ENCODE measurements around the gene CBLB.

CBLB gene

GRCh38 chr3:105904251-105904650 lies 35.4 kb upstream of the CBLB start:
- Histone ChIP-seq H3K27me3 (ENCODE audit: low read depth, low read length) (no peaks in the 10 kb centered on the region), H3K4me1 (ENCODE audit: control insufficient read depth in 1 of 2, insufficient read depth in 2 of 2, low read length in 2 of 2) (no peaks in the 10 kb centered on the region), H3K27ac (ENCODE audit: low read length) (no peak overlapping the region), H3K9me3 (ENCODE audit: control insufficient read depth in 1 of 2, low read length in 2 of 2) (no peaks in the 10 kb centered on the region), H3K36me3 (ENCODE audit: control insufficient read depth in 1 of 2, insufficient read depth in 2 of 2, low read length in 2 of 2) (no peaks in the 10 kb centered on the region), H3K4me3 (ENCODE audit: low read depth in 1 of 2, low read length in 2 of 2) (no peak overlapping the region)

- Histone ChIP-seq H3K36me3 (ENCODE audit: control insufficient read depth in 1 of 2, insufficient read depth in 2 of 2, low read length in 2 of 2) (no peaks in the 10 kb centered on the region), H3K4me3 (ENCODE audit: low read depth in 1 of 2, low read length in 2 of 2) (no peak overlapping the region), H3K27me3 (ENCODE audit: low read depth, low read length) (no peaks in the 10 kb centered on the region), H3K27ac (ENCODE audit: low read length) (no peak overlapping the region), H3K4me1 (ENCODE audit: control insufficient read depth in 1 of 2, insufficient read depth in 2 of 2, low read length in 2 of 2) (no peaks in the 10 kb centered on the region), H3K9me3 (ENCODE audit: control insufficient read depth in 1 of 2, low read length in 2 of 2) (no peaks in the 10 kb centered on the region)
These were observed 30.7 kb upstream of the CBLB start for GRCh38 chr3:105899516-105899915.

DNA sequence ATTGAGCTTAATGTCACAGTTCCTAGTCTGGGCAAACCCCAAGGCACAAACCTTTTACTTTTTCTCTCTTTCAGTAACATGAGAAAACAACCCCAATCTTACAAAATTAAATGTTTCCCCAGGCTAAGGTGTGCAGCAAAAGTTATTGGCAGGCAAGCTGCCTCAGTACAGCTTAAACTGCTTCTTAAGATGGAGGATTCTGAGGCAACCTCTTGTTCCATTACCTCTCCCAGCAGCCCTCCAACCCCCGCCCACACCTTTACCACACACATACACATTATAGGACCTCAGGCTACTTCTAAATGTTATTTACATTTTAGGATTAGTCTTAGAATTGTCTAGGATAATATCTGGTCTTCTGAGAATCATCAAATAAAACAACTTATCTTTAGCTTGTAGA lies 22.3 kb upstream of the CBLB start:
- H3K27me3 ChIP-seq (ENCODE audit: low read depth, low read length): no peaks in the 10 kb centered on the region
- H3K9me3 ChIP-seq (ENCODE audit: control insufficient read depth in 1 of 2, low read length in 2 of 2): no peaks in the 10 kb centered on the region
- H3K4me3 ChIP-seq (ENCODE audit: low read depth in 1 of 2, low read length in 2 of 2): no peak overlapping the region
- no peak overlapping the region for H3K27ac ChIP-seq (ENCODE audit: low read length)
- no peaks in the 10 kb centered on the region for H3K36me3 ChIP-seq (ENCODE audit: control insufficient read depth in 1 of 2, insufficient read depth in 2 of 2, low read length in 2 of 2)
- H3K4me1 ChIP-seq (ENCODE audit: control insufficient read depth in 1 of 2, insufficient read depth in 2 of 2, low read length in 2 of 2): no peaks in the 10 kb centered on the region

GRCh38 chr3:105888621-105889579 lies 20.1 kb upstream of the CBLB start:
- Histone ChIP-seq H3K27me3 (ENCODE audit: low read depth, low read length) (no peaks in the 10 kb centered on the region), H3K36me3 (ENCODE audit: control insufficient read depth in 1 of 2, insufficient read depth in 2 of 2, low read length in 2 of 2) (no peaks in the 10 kb centered on the region), H3K9me3 (ENCODE audit: control insufficient read depth in 1 of 2, low read length in 2 of 2) (no peaks in the 10 kb centered on the region), H3K27ac (ENCODE audit: low read length) (no peak overlapping the region), H3K4me1 (ENCODE audit: control insufficient read depth in 1 of 2, insufficient read depth in 2 of 2, low read length in 2 of 2) (no peaks in the 10 kb centered on the region), H3K4me3 (ENCODE audit: low read depth in 1 of 2, low read length in 2 of 2) (no peak overlapping the region)

GRCh38 chr3:105885256-105885655 lies 16.4 kb upstream of the CBLB start:
- no peak overlapping the region for H3K4me3 ChIP-seq (ENCODE audit: low read depth in 1 of 2, low read length in 2 of 2)
- no peaks in the 10 kb centered on the region for H3K9me3 ChIP-seq (ENCODE audit: control insufficient read depth in 1 of 2, low read length in 2 of 2)
- no peaks in the 10 kb centered on the region for H3K36me3 ChIP-seq (ENCODE audit: control insufficient read depth in 1 of 2, insufficient read depth in 2 of 2, low read length in 2 of 2)
- no peaks in the 10 kb centered on the region for H3K27me3 ChIP-seq (ENCODE audit: low read depth, low read length)
- H3K4me1 ChIP-seq (ENCODE audit: control insufficient read depth in 1 of 2, insufficient read depth in 2 of 2, low read length in 2 of 2): no peaks in the 10 kb centered on the region
- H3K27ac ChIP-seq (ENCODE audit: low read length): no peak overlapping the region

DNA sequence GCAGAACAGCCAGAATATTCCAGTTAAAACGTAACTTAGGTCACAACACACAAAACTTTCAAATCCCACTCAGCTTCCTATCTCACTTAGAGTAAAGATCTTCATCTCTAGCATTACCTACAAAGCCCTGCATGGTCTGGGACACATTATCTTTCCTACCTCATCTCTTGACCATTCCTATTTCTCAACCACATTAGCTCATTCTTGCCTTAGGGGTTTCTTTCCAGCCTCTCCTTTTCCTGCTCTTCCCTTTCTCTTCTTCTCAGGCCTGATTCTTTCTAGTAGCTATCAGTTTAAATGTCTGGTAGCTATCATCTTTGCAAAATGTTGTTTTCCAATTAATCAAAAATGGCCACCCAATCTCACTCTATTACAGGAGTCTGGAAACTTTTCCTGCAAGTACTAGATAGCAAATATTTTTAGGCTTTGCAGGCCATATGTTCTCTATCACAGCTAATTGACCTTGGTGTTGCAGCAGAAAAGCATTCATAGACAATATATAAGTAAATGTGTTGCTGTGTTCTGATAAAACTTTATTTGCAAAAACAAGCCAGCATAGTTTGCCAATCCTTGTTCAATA lies 15.1 kb upstream of the CBLB start:
- Histone ChIP-seq H3K9me3 (ENCODE audit: control insufficient read depth in 1 of 2, low read length in 2 of 2) (no peaks in the 10 kb centered on the region), H3K36me3 (ENCODE audit: control insufficient read depth in 1 of 2, insufficient read depth in 2 of 2, low read length in 2 of 2) (no peaks in the 10 kb centered on the region), H3K4me3 (ENCODE audit: low read depth in 1 of 2, low read length in 2 of 2) (no peak overlapping the region), H3K4me1 (ENCODE audit: control insufficient read depth in 1 of 2, insufficient read depth in 2 of 2, low read length in 2 of 2) (no peaks in the 10 kb centered on the region), H3K27ac (ENCODE audit: low read length) (no peak overlapping the region), H3K27me3 (ENCODE audit: low read depth, low read length) (no peaks in the 10 kb centered on the region)

GRCh38 chr3:105880681-105881290 lies 12.0 kb upstream of the CBLB start:
- no peaks in the 10 kb centered on the region for H3K36me3 ChIP-seq (ENCODE audit: control insufficient read depth in 1 of 2, insufficient read depth in 2 of 2, low read length in 2 of 2)
- H3K27ac ChIP-seq (ENCODE audit: low read length): no peak overlapping the region
- peaks cover 0 to 2% of the 10 kb centered on the region in 2 donors for H3K4me1 ChIP-seq (ENCODE audit: control insufficient read depth in 1 of 2, insufficient read depth in 2 of 2, low read length in 2 of 2)

DNA sequence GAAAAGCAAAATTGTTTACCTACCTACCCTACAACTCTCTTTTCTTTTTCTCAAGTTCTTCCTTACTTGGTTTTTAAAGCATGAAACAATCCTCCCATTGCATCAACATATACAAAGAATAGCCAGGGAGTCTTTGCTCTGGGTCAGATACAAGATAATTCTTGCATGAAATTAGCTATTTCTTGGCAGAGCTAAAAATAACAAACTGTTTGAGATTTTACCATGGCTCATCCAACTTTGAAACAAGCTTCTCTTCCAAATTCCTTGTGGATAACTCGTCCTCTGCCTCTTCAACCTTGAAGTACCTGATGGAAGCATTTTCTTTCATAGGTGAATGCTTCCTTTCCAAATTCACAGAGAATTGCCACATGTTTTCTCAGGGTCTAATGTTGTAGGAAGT lies 9.2 kb upstream of the CBLB start:
- H3K27me3 ChIP-seq (ENCODE audit: low read depth, low read length): no peaks in the 10 kb centered on the region
- H3K9me3 ChIP-seq (ENCODE audit: control insufficient read depth in 1 of 2, low read length in 2 of 2): no peaks in the 10 kb centered on the region
- H3K4me3 ChIP-seq (ENCODE audit: low read depth in 1 of 2, low read length in 2 of 2): no peak overlapping the region
- no peak overlapping the region for H3K27ac ChIP-seq (ENCODE audit: low read length)
- peaks cover 0 to 2% of the 10 kb centered on the region in 2 donors for H3K4me1 ChIP-seq (ENCODE audit: control insufficient read depth in 1 of 2, insufficient read depth in 2 of 2, low read length in 2 of 2)
- no peaks in the 10 kb centered on the region for H3K36me3 ChIP-seq (ENCODE audit: control insufficient read depth in 1 of 2, insufficient read depth in 2 of 2, low read length in 2 of 2)

More at GRCh38 chr3:105880681-105881290, 12.0 kb upstream of the CBLB start:
- H3K4me3 ChIP-seq (ENCODE audit: low read depth in 1 of 2, low read length in 2 of 2): no peak overlapping the region
- H3K27me3 ChIP-seq (ENCODE audit: low read depth, low read length): no peaks in the 10 kb centered on the region
- no peaks in the 10 kb centered on the region for H3K9me3 ChIP-seq (ENCODE audit: control insufficient read depth in 1 of 2, low read length in 2 of 2)

GRCh38 chr3:105877336-105877910 lies 8.6 kb upstream of the CBLB start:
- no peaks in the 10 kb centered on the region for H3K9me3 ChIP-seq (ENCODE audit: control insufficient read depth in 1 of 2, low read length in 2 of 2)
- H3K27ac ChIP-seq (ENCODE audit: low read length): no peak overlapping the region
- H3K36me3 ChIP-seq (ENCODE audit: control insufficient read depth in 1 of 2, insufficient read depth in 2 of 2, low read length in 2 of 2): no peaks in the 10 kb centered on the region
- H3K4me3 ChIP-seq (ENCODE audit: low read depth in 1 of 2, low read length in 2 of 2): no peak overlapping the region
- no peaks in the 10 kb centered on the region for H3K27me3 ChIP-seq (ENCODE audit: low read depth, low read length)
- peaks cover 0 to 2% of the 10 kb centered on the region in 2 donors for H3K4me1 ChIP-seq (ENCODE audit: control insufficient read depth in 1 of 2, insufficient read depth in 2 of 2, low read length in 2 of 2)

GRCh38 chr3:105876780-105877327 lies 8.0 kb upstream of the CBLB start:
- Histone ChIP-seq H3K4me3 (ENCODE audit: low read depth in 1 of 2, low read length in 2 of 2) (no peak overlapping the region), H3K9me3 (ENCODE audit: control insufficient read depth in 1 of 2, low read length in 2 of 2) (no peaks in the 10 kb centered on the region), H3K27me3 (ENCODE audit: low read depth, low read length) (no peaks in the 10 kb centered on the region), H3K4me1 (ENCODE audit: control insufficient read depth in 1 of 2, insufficient read depth in 2 of 2, low read length in 2 of 2) (peaks cover 0 to 2% of the 10 kb centered on the region in 2 donors), H3K36me3 (ENCODE audit: control insufficient read depth in 1 of 2, insufficient read depth in 2 of 2, low read length in 2 of 2) (no peaks in the 10 kb centered on the region), H3K27ac (ENCODE audit: low read length) (no peak overlapping the region)

Measured in muscle layer of duodenum (tissue), 2 donors.